ENCODE measurements around the gene CCL25. TPM values are rescaled to one million over a fixed set of nuclear protein-coding genes. Genes with fewer than 3 reads are reported as not detected.
A peak's percentile ranks its signal among the peaks of the same experiment; 100 is the strongest.

Gene CCL25
- total and polyA plus RNA-seq, 8 donors = 0.23 to 0.46 (median 0.37) TPM; not detected in 4

- no peak overlapping the region for H3K4me3 ChIP-seq
- ATAC-seq (no peak), DNase-seq (no peak)
- H3K36me3 ChIP-seq = no peaks in the 10 kb centered on the region
- no peaks in the 10 kb centered on the region for H3K4me1 ChIP-seq
- no peak overlapping the region for H3K27ac ChIP-seq
- intact Hi-C loops (cut with DNase I) = no loop called here
- no peaks in the 10 kb centered on the region for H3K9me3 ChIP-seq
- TF ChIP-seq, protein P1, sequence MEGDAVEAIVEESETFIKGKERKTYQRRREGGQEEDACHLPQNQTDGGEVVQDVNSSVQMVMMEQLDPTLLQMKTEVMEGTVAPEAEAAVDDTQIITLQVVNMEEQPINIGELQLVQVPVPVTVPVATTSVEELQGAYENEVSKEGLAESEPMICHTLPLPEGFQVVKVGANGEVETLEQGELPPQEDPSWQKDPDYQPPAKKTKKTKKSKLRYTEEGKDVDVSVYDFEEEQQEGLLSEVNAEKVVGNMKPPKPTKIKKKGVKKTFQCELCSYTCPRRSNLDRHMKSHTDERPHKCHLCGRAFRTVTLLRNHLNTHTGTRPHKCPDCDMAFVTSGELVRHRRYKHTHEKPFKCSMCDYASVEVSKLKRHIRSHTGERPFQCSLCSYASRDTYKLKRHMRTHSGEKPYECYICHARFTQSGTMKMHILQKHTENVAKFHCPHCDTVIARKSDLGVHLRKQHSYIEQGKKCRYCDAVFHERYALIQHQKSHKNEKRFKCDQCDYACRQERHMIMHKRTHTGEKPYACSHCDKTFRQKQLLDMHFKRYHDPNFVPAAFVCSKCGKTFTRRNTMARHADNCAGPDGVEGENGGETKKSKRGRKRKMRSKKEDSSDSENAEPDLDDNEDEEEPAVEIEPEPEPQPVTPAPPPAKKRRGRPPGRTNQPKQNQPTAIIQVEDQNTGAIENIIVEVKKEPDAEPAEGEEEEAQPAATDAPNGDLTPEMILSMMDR (IDR thresholded peaks at IDR 0.05) = no peak
- peaks cover 0 to 5% of the 10 kb centered on the region in 2 donors for H3K27me3 ChIP-seq
Measured at GRCh38 chr19:8036434-8037099, 16.0 kb upstream of the CCL25 start.

DNA sequence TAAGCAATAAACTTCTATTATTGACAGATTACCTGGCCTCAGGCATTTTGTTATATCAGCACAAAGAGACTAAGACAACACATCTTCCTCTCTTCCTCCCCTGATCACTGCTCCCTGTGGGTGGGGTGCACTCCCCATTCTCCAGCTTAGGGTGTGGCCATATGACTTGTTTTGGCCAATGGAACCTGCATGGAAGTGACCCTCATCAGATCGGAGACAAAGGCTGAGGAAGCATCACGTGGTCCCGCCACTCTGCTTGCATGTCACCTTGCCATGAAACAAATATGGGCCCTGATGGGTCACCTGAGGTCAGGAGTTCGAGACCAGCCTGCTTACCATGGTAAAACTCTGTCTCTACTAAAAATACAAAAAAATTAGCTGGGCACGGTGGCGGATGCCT, 13.7 kb upstream of the CCL25 start:
- DNase-seq (no peak), ATAC-seq (no peak)
- H3K4me3 ChIP-seq = no peak overlapping the region
- H3K27me3 ChIP-seq = peaks cover 0 to 4% of the 10 kb centered on the region in 2 donors
- TF ChIP-seq, protein P1 (IDR thresholded peaks at IDR 0.05) = no peak
- no peaks in the 10 kb centered on the region for H3K36me3 ChIP-seq
- H3K4me1 ChIP-seq = no peaks in the 10 kb centered on the region
- no peaks in the 10 kb centered on the region for H3K9me3 ChIP-seq
- intact Hi-C loops (cut with DNase I) = no loop called here
- no peak overlapping the region for H3K27ac ChIP-seq

DNA sequence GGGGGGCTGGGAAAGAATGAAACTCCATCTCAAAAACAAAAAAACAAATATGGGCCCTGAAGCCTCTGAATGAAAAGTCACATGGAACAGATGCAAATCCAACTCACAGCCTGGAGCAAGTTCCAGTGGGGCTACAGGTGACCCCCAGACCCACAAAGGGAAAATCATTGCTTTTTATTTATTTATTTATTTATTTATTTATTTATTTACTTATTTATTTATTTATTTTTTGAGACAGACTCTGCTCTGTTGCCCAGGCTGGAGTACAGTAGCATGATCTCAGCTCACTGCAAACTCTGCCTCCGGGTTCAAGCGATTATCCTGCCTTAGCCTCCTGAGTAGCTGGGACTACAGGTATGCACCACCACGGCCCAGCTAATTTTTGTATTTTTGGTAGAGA, 13.3 kb upstream of the CCL25 start:
- DNase-seq (no peak), ATAC-seq (no peak)
- Histone ChIP-seq H3K9me3 (no peaks in the 10 kb centered on the region), H3K27ac (no peak overlapping the region), H3K4me1 (no peaks in the 10 kb centered on the region), H3K4me3 (no peak overlapping the region), H3K27me3 (no peaks in the 10 kb centered on the region), H3K36me3 (no peaks in the 10 kb centered on the region)
- intact Hi-C loops (cut with DNase I) = no loop called here
- TF ChIP-seq, protein P1 (IDR thresholded peaks at IDR 0.05) = no peak

DNA sequence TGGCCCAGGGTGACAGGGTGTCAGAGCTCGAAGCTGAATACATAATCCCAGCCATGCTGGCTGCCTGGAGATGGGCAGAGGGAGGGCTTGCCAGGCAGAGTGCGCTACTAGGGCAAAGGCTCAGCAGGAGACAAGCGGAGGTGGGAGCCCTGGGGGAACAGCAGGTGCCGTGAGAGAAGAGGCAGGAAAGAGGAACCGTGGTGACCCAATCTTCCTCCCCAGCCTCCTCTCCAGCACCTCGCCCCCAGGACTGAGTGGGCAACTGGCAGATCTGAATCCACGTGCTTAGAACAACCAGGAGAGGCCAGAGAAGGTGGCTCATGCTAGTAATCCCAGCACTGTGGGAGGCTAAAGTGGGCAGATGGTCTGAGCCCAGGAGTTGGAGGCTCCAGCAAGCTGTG, 11.0 kb upstream of the CCL25 start:
- Histone ChIP-seq H3K27ac (no peak overlapping the region), H3K9me3 (no peaks in the 10 kb centered on the region), H3K4me1 (no peaks in the 10 kb centered on the region), H3K27me3 (peaks cover 0 to 6% of the 10 kb centered on the region in 2 donors), H3K4me3 (no peak overlapping the region), H3K36me3 (no peaks in the 10 kb centered on the region)
- ATAC-seq = no peak
- intact Hi-C loops (cut with DNase I) = no loop called here
- TF ChIP-seq, protein P1 (IDR thresholded peaks at IDR 0.05) = no peak
- DNase-seq = peak in 1 of 4 donors; percentile 39

GRCh38 chr19:8042900-8043299, 9.7 kb upstream of the CCL25 start:
- Histone ChIP-seq H3K4me1 (no peaks in the 10 kb centered on the region), H3K9me3 (no peaks in the 10 kb centered on the region), H3K4me3 (no peak overlapping the region), H3K36me3 (no peaks in the 10 kb centered on the region), H3K27me3 (peaks cover 0 to 6% of the 10 kb centered on the region in 2 donors), H3K27ac (no peak overlapping the region)
- DNase-seq (peak in 1 of 4 donors; percentile 13), ATAC-seq (no peak)
- TF ChIP-seq, protein P1 (IDR thresholded peaks at IDR 0.05) = no peak
- intact Hi-C loops (cut with DNase I) = no loop called here

Measured in left lung (tissue), 10 donors.